ENCODE results near the gene WFDC5. TPM values are rescaled to one million over a fixed set of nuclear protein-coding genes. Genes with fewer than 3 reads are reported as not detected.

WFDC5 gene
- total and polyA plus RNA-seq, 10 of the 15 experiments (the other 5 are each of a cell fraction or from before 2014, with no cell fraction given): 0.20 to 0.26 (median 0.21) TPM; not detected in 7

- peaks cover 3 to 25% of the 10 kb centered on the region in 2 experiments for H3K36me3 ChIP-seq (ENCODE audit: control insufficient read depth in 2 of 2, insufficient read depth in 2 of 2, low read length in 1 of 2)
- TF ChIP-seq RUNX3 (IDR thresholded peaks at IDR 0.05; ENCODE audit: low read length) (no peak), ATF7 (IDR thresholded peaks at IDR 0.05; ENCODE audit: low read depth) (no peak), NFYA (IDR thresholded peaks at IDR 0.05; ENCODE audit: borderline replicate concordance, low read depth, low read length) (no peak), SMAD1 (IDR thresholded peaks at IDR 0.05; ENCODE audit: low read depth, partially characterized antibody) (no peak), BCL11A (IDR thresholded peaks at IDR 0.05; ENCODE audit: low read depth, low read length) (no peak), ZNF592 (IDR thresholded peaks at IDR 0.05) (no peak), IKZF1 (conservative IDR thresholded peaks at IDR 0.05) (no peak), EP300 (IDR thresholded peaks at IDR 0.05; ENCODE audit: borderline replicate concordance in 1 of 2, control insufficient read depth in 1 of 2, low read depth in 2 of 2, low read length in 2 of 2) (no peak), SUPT20H (IDR thresholded peaks at IDR 0.05; ENCODE audit: borderline replicate concordance, control insufficient read depth, low read depth, low read length) (no peak), WRNIP1 (IDR thresholded peaks at IDR 0.05; ENCODE audit: borderline replicate concordance, low read depth, low read length) (no peak), IRF4 (IDR thresholded peaks at IDR 0.05; ENCODE audit: low read depth, low read length) (no peak), SMARCA5 (IDR thresholded peaks at IDR 0.05) (no peak), TARDBP (IDR thresholded peaks at IDR 0.05; ENCODE audit: borderline replicate concordance) (no peak)
- WGBS (ENCODE audit: insufficient coverage, insufficient replicate concordance, low lambda C conversion rate, missing lambda C conversion rate): 76% methylated on average over 4 of the region's 4 CpGs
- no TSS peak for BruUV-seq (replicated peaks)
- H3K4me1 ChIP-seq (ENCODE audit: control insufficient read depth, insufficient read depth, low read length): no peaks in the 10 kb centered on the region
- in situ Hi-C loops (cut with MboI) (no loop called here), intact Hi-C loops (cut with micrococcal nuclease; ENCODE audit: unreplicated experiment) (no loop called here)
- no peak overlapping the region for H3K9ac ChIP-seq (ENCODE audit: control insufficient read depth, insufficient read depth, low read length)
- RAD21 ChIA-PET (ENCODE audit: unreplicated experiment): interaction anchor here (1.0 kb wide), 1 partner anchor 10 kb away, joined by 3 read pairs; no protein-coding TSS in a partner anchor
- no peak overlapping the region for H3K4me2 ChIP-seq (ENCODE audit: control insufficient read depth, insufficient read depth)
- peaks cover 18% of the 10 kb centered on the region for H3K79me2 ChIP-seq (ENCODE audit: control insufficient read depth, insufficient read depth, low read length)
- no peak overlapping the region for H3K4me3 ChIP-seq
- no peak overlapping the region for H2AFZ ChIP-seq (ENCODE audit: control insufficient read depth, low read depth, low read length)
- H3K27me3 ChIP-seq (replicated peaks in 1 of 2; ENCODE audit: control insufficient read depth in 2 of 2, insufficient read depth in 2 of 2, low read length in 1 of 2): no peaks in the 10 kb centered on the region
- no peaks in the 10 kb centered on the region for H3K9me3 ChIP-seq (replicated peaks; ENCODE audit: control insufficient read depth, insufficient read depth, low read length)
- no peak overlapping the region for H3K27ac ChIP-seq (ENCODE audit: control insufficient read depth, insufficient read depth)
- no peaks in the 10 kb centered on the region; the same call in 1 of the 2 replicates for H4K20me1 ChIP-seq (ENCODE audit: control insufficient read depth, insufficient read depth)
- CTCF ChIA-PET: interaction anchor here (1.0 to 2.4 kb wide), 3 partner anchors 23 to 141 kb away, joined by 3 to 11 read pairs (median 4); no protein-coding TSS in a partner anchor
- no peak for DNase-seq (ENCODE audit: low read depth, low spot score)
- SMC1A ChIA-PET (ENCODE audit: uncharacterized antibody, unreplicated experiment): interaction anchor here (1.7 to 2.1 kb wide), 2 partner anchors 16 to 23 kb away, joined by 8 read pairs; no protein-coding TSS in a partner anchor
- FAIRE-seq: no peak
- ATAC-seq: no peak
- POLR2A ChIA-PET: no interaction called here
Measured at GRCh38 chr20:45067087-45067486, 47.9 kb downstream of the WFDC5 start.
